GM12892 (cell line): Measurements from ENCODE around the gene MAN2B1.

Experiments
- DNase-seq: peaks from one replicate; pipeline ENCODE4 v3.0.0; 2011; ENCODE audit not compliant: insufficient read length
- FAIRE-seq: peaks from 2 replicates; lab custom pipeline; 2011; peaks lifted over from hg19 to GRCh38; lab: Jason Lieb, UNC
- POLR2A ChIP-seq: IDR thresholded peaks from 2 replicates; pipeline ENCODE4 v1.6.1; 2011; ENCODE audit warnings: low read depth, low read length, control low read depth
- POLR2AphosphoS5 ChIP-seq: IDR thresholded peaks from 2 replicates; pipeline ENCODE4 v1.6.1; 2011; ENCODE audit warnings: low read depth, low read length, control low read depth
- TAF1 ChIP-seq: IDR thresholded peaks from 2 replicates; pipeline ENCODE4 v1.6.1; 2011; ENCODE audit warnings: low read depth, mild to moderate bottlenecking, control low read depth, low read length, borderline replicate concordance

MAN2B1 gene

GRCh38 chr19:12669270-12670158 is 3.0 kb upstream of the MAN2B1 start:
- TF ChIP-seq POLR2A (peak; percentile 72; the same call in 1 of the 2 replicates), TAF1 (0 out of 2 replicates have a peak, but pooled peaks have one; percentile 24), POLR2AphosphoS5 (peak; percentile 72)
- DNase-seq (peak; percentile 68), FAIRE-seq (peak; percentile 99)

- no peak for DNase-seq
Observed at GRCh38 chr19:12668932-12669269, 2.4 kb upstream of the MAN2B1 start.

GRCh38 chr19:12668346-12668745 is 1.8 kb upstream of the MAN2B1 start:
- DNase-seq = no peak
- no peak for TF ChIP-seq TAF1
- TF ChIP-seq POLR2A = no peak
- TF ChIP-seq POLR2AphosphoS5 = no peak
- FAIRE-seq = no peak

More at GRCh38 chr19:12668932-12669269, 2.4 kb upstream of the MAN2B1 start:
- TF ChIP-seq POLR2A (no peak), POLR2AphosphoS5 (no peak)
- FAIRE-seq = no peak

GRCh38 chr19:12667731-12668302 is 1.3 kb upstream of the MAN2B1 start:
- DNase-seq (no peak), FAIRE-seq (no peak)
- no peak for TF ChIP-seq TAF1
- no peak for TF ChIP-seq POLR2AphosphoS5
- no peak for TF ChIP-seq POLR2A

GRCh38 chr19:12665671-12666264 is 774 bp downstream of the MAN2B1 start:
- FAIRE-seq = peak; percentile 53

GRCh38 chr19:12665281-12665573 is 1.3 kb downstream of the MAN2B1 start:
- TF ChIP-seq TAF1 (0 out of 2 replicates have a peak, but pooled peaks have one; percentile 22), POLR2A (no peak)
- DNase-seq (peak; percentile 73), FAIRE-seq (peak; percentile 91)

More at GRCh38 chr19:12665671-12666264, 774 bp downstream of the MAN2B1 start:
- no peak for DNase-seq
- no peak for TF ChIP-seq POLR2A
- no peak for TF ChIP-seq POLR2AphosphoS5
- TF ChIP-seq TAF1 = no peak

GRCh38 chr19:12664406-12665280 is 1.9 kb downstream of the MAN2B1 start:
- no peak for TF ChIP-seq TAF1
- 0 out of 2 replicates have a peak, but pooled peaks have one; percentile 28 for TF ChIP-seq POLR2A
- DNase-seq (no peak), FAIRE-seq (no peak)

- FAIRE-seq = no peak
- no peak for DNase-seq
- TF ChIP-seq POLR2AphosphoS5 = no peak
- TF ChIP-seq TAF1 = no peak
- no peak for TF ChIP-seq POLR2A
Observed at GRCh38 chr19:12660980-12661379, 5.6 kb downstream of the MAN2B1 start.

- TF ChIP-seq TAF1 (no peak), POLR2A (no peak), POLR2AphosphoS5 (no peak)
- DNase-seq = no peak
- no peak for FAIRE-seq
Observed at GRCh38 chr19:12657966-12658365, 8.6 kb downstream of the MAN2B1 start.

- TF ChIP-seq TAF1 (no peak), POLR2A (no peak), POLR2AphosphoS5 (no peak)
- FAIRE-seq (no peak), DNase-seq (no peak)
Observed at GRCh38 chr19:12656899-12657571, 9.5 kb downstream of the MAN2B1 start.

- DNase-seq (no peak), FAIRE-seq (no peak)
- no peak for TF ChIP-seq POLR2A
- TF ChIP-seq TAF1 = no peak
- no peak for TF ChIP-seq POLR2AphosphoS5
Observed at GRCh38 chr19:12655546-12655945, 11.0 kb downstream of the MAN2B1 start.
